Gastrocnemius medialis (tissue), 4 donors: ENCODE measurements around the gene GPR89A. TPM values are rescaled to one million over a fixed set of nuclear protein-coding genes. Genes with fewer than 3 reads are reported as not detected.
A peak's percentile ranks its signal among the peaks of the same experiment; 100 is the strongest.

Experiments used
- ATAC-seq, 2 donors: fragments of 150-250 bp; one replicate each; pipeline ENCODE4 v1.9.1; 2016
- DNase-seq, 2 donors: peaks; one replicate each; pipeline ENCODE4 v3.0.0-alpha.2; 2019
- H3K27ac ChIP-seq, 4 donors: fragments of 200-600 bp; sonication (generic); 1 replicate in 1 of 4; 2 replicates in 3 of 4; pipeline ENCODE4 v1.5.1; 2016 to 2018; ENCODE audit warnings: mild to moderate bottlenecking in 2 of 4, moderate library complexity in 1 of 4
- H3K27me3 ChIP-seq, 3 donors: fragments of 200-600 bp; sonication (generic) in 2 of 3; 1 replicate in 1 of 3; 2 replicates in 2 of 3; pipeline versions ENCODE4 v1.5.1 to v1.6.0; 2016 to 2019; ENCODE audit warnings: mild to moderate bottlenecking in 1 of 3, moderate library complexity in 1 of 3
- H3K36me3 ChIP-seq, 2 donors: fragments of 200-600 bp; sonication (generic) in 1 of 2; one replicate each; pipeline ENCODE4 v1.5.1; 2017 to 2018
- H3K4me1 ChIP-seq, 2 donors: fragments of 200-600 bp; sonication (generic) in 1 of 2; one replicate each; pipeline ENCODE4 v1.5.1; 2016 to 2017; ENCODE audit warnings: mild to moderate bottlenecking in 2 of 2
- H3K4me3 ChIP-seq, 4 donors: fragments of 200-600 bp; sonication (generic) in 3 of 4; 1 replicate in 1 of 4; 2 replicates in 3 of 4; pipeline ENCODE4 v1.5.1; 2016 to 2019; ENCODE audit warnings: mild to moderate bottlenecking in 2 of 4
- H3K9me3 ChIP-seq, 3 donors: fragments of 200-600 bp; sonication (generic) in 2 of 3; 1 replicate in 1 of 3; 2 replicates in 2 of 3; pipeline ENCODE4 v1.5.1; 2016 to 2019
- POLR2A ChIP-seq, 2 donors: fragments of 450-650 bp; IDR thresholded peaks; one replicate each; pipeline ENCODE4 v1.6.1; 2017; ENCODE audit warnings: antibody characterized with exemption in 2 of 2, mild to moderate bottlenecking in 2 of 2, moderate library complexity in 2 of 2
- in situ Hi-C, 4 donors: fragments of 200-750 bp; cut with MboI; loops; one replicate each; pipeline versions ENCODE4 v1.15.0 to v1.8.0; 2017; ENCODE audit warnings: low sequenced_read_pairs in 4 of 4
- intact Hi-C: fragments of 100-400 bp; cut with DNase I; formaldehyde crosslinking; loops from one replicate; pipeline ENCODE4 v1.15.1; 2023; ENCODE audit warnings: low total_unique reads
- total RNA-seq, 4 donors: library from RNA; depleted of rRNA; stranded (reverse); fragments of >200 nt; gene quantifications; one replicate each; pipeline versions ENCODE4 v1.1.0 to v1.2.3, GENCODE V29; 2016
- TF ChIP-seq, protein P1 (sequence below), 5 experiments: fragments of 450-650 bp in 3 of 5; fragments of 200-600 bp in 2 of 5; sonication (generic) in 2 of 5; IDR thresholded peaks in 4 of 5; conservative IDR thresholded peaks in 1 of 5; 1 replicate in 4 of 5; 2 replicates in 1 of 5; pipeline ENCODE4 v1.5.1; 2016 to 2019; ENCODE audit warnings: antibody characterized with exemption in 5 of 5, mild to moderate bottlenecking in 3 of 5, moderate library complexity in 3 of 5

GPR89A gene
- total RNA-seq, 4 donors from 2014 or later, result 9.0 to 27.0 (median 19.4) TPM

DNA sequence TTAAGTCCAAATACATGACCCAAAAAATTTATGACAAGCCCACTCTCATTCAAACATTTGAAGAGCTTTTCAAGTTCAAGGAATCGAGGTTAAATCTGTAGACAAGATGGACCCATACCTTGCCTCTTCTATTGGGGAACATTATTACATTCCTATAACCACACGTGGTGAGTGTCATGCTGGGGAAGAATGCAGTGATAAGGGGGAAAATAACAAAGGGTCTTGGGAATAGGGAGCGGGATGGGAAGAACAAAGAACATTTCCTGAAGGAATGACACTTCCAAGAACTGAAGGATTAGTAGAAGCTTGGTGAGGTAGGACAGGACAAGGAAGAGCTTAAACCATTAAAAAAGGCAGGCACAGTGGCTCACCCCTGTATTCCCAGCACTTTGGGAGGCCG is 80.5 kb downstream of the GPR89A start:
- Histone ChIP-seq H3K27ac (no peak overlapping the region), H3K27me3 (no peaks in the 10 kb centered on the region), H3K36me3 (no peaks in the 10 kb centered on the region), H3K4me3 (no peak overlapping the region), H3K4me1 (no peaks in the 10 kb centered on the region), H3K9me3 (no peaks in the 10 kb centered on the region)
- DNase-seq (no peak), ATAC-seq (no peak)
- intact Hi-C loops (no loop called here), in situ Hi-C loops (no loop called here)
- TF ChIP-seq, protein P1, sequence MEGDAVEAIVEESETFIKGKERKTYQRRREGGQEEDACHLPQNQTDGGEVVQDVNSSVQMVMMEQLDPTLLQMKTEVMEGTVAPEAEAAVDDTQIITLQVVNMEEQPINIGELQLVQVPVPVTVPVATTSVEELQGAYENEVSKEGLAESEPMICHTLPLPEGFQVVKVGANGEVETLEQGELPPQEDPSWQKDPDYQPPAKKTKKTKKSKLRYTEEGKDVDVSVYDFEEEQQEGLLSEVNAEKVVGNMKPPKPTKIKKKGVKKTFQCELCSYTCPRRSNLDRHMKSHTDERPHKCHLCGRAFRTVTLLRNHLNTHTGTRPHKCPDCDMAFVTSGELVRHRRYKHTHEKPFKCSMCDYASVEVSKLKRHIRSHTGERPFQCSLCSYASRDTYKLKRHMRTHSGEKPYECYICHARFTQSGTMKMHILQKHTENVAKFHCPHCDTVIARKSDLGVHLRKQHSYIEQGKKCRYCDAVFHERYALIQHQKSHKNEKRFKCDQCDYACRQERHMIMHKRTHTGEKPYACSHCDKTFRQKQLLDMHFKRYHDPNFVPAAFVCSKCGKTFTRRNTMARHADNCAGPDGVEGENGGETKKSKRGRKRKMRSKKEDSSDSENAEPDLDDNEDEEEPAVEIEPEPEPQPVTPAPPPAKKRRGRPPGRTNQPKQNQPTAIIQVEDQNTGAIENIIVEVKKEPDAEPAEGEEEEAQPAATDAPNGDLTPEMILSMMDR (IDR thresholded peaks at IDR 0.05 in 4 of 5, conservative IDR thresholded peaks at IDR 0.05 in 1 of 5), result no peak
- no peak for TF ChIP-seq POLR2A (IDR thresholded peaks at IDR 0.05)

DNA sequence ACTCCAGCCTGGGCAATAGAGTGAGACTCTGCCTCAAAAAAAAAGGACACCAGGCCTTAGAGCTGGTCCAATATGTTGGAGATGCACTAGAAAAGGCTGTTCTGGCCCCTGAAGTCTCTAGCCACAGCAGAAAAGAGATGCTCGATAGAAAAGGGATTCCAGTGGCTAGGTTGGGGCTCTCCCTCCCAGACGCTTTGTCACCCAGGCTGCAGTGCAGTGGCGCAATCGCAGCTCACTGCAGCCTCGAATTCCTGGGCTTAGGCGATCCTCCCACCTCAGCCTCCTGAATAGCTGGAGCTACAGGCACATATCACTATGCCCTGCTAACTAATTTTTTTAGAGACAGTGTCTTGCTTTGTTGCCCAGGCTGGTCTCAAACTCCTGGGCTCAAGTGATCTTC is 81.1 kb downstream of the GPR89A start:
- TF ChIP-seq, protein P1 (IDR thresholded peaks at IDR 0.05 in 4 of 5, conservative IDR thresholded peaks at IDR 0.05 in 1 of 5), result no peak
- TF ChIP-seq POLR2A (IDR thresholded peaks at IDR 0.05), result no peak
- in situ Hi-C loops (no loop called here), intact Hi-C loops (no loop called here)
- Histone ChIP-seq H3K36me3 (no peaks in the 10 kb centered on the region), H3K4me1 (no peaks in the 10 kb centered on the region), H3K27me3 (no peaks in the 10 kb centered on the region), H3K4me3 (no peak overlapping the region), H3K27ac (no peak overlapping the region), H3K9me3 (no peaks in the 10 kb centered on the region)
- ATAC-seq, result no peak
- DNase-seq, result no peak

DNA sequence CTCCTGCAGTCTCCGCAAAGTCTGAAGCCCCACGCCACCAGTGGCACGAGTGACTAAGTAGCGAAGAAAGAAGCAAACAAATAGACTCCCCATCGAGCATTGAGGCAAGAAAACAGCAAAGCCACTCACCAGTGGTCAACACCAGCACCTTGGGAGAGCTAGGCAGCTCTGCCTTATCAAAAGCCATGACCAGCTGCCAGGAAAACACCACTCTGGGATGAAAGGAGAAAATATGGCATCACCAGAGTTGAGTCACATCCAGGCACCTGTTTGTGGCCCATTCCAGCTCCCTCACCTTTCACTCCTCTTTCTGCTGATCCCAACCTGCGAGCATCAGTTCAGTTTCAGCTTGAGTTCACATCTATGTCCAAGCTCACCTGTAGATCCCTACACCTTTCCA is 82.1 kb downstream of the GPR89A start:
- Histone ChIP-seq H3K4me1 (no peaks in the 10 kb centered on the region), H3K27ac (no peak overlapping the region), H3K36me3 (no peaks in the 10 kb centered on the region), H3K4me3 (no peak overlapping the region), H3K27me3 (no peaks in the 10 kb centered on the region), H3K9me3 (no peaks in the 10 kb centered on the region)
- ATAC-seq, result no peak
- TF ChIP-seq POLR2A (IDR thresholded peaks at IDR 0.05), result no peak
- TF ChIP-seq, protein P1 (IDR thresholded peaks at IDR 0.05 in 4 of 5, conservative IDR thresholded peaks at IDR 0.05 in 1 of 5), result no peak
- DNase-seq, result no peak
- in situ Hi-C loops (no loop called here), intact Hi-C loops (no loop called here)

DNA sequence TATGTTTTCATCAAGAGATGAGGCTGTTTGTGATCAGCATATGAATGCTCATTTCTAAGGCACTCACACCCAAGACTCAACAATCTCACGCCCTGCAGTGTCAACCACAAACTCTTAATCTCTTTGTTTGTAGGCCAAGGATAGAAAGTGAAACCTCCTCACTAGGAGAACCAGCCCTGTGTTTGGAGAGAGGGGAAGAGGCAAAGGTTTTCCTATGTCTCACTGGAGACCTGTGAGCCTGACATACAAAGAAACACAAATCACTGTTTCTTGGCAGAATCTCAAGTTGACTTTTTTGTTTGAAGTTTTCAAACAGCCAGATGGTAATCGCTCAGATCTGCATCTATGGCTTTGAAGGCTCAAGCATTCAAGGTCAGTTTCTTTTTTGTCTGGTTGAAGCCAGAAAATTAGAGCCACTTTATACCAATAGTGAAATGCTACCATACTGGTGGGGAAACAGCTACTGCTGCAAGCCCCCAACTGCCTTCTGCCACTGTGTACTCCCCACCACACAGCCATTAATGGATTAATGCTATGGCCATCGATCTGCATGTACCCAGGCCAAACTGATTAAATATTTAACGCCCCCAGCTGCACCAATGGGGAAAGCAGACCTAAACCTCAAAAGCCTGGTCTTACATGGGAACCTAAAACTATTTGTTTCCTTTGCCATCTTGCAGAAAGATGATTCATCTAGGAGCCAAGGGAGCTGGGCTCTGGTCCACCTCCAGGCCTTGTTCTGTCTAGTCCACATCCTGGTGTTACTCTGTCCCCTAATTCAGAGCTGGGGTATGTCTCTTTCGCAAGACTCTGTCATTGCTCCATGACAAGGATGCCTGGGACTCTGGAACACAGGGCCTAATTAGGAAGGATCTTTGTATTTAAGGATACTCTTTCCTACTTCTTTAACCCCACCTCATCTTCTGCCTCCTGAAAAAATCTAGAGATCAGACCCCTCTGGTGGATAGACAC is 83.1 kb downstream of the GPR89A start:
- Histone ChIP-seq H3K27ac (no peak overlapping the region), H3K9me3 (no peaks in the 10 kb centered on the region), H3K36me3 (no peaks in the 10 kb centered on the region), H3K27me3 (no peaks in the 10 kb centered on the region), H3K4me1 (no peaks in the 10 kb centered on the region), H3K4me3 (no peak overlapping the region)
- TF ChIP-seq, protein P1 (IDR thresholded peaks at IDR 0.05 in 4 of 5, conservative IDR thresholded peaks at IDR 0.05 in 1 of 5), result no peak
- no peak for TF ChIP-seq POLR2A (IDR thresholded peaks at IDR 0.05)
- in situ Hi-C loops (no loop called here), intact Hi-C loops (no loop called here)
- ATAC-seq (no peak), DNase-seq (peak in 1 of 2 donors; percentile 13)
